ENCODE results near the gene ADAT1.

Gene ADAT1

DNA sequence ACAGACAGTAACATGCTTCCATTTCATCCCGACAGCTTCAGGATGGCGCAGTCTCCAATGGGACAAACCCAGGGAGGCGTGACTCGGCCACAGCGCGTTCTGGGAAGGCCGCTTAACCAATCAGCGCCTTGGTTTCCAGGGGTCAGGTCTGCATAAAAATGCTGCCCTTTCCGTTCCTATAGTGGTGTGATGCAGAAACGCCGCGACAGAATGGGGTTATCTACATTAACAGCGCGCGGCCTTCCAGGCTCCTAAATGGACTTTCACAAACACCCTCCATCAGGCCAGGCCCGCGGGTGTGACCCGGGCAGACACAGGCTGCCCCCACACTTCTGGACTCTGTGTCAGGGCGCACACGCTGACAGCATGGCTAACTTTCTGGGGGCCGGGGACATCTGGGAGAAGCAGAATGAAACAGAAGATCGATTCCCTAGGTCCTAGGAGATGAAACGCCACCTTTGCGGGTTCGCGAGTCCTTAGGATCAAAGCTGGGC, 67.8 kb downstream of the ADAT1 start:
- DNase-seq (ENCODE audit: low read depth, low spot score): no peak
- peak overlapping the region; percentile 72 for H3K4me3 ChIP-seq (ENCODE audit: low read length)

DNA sequence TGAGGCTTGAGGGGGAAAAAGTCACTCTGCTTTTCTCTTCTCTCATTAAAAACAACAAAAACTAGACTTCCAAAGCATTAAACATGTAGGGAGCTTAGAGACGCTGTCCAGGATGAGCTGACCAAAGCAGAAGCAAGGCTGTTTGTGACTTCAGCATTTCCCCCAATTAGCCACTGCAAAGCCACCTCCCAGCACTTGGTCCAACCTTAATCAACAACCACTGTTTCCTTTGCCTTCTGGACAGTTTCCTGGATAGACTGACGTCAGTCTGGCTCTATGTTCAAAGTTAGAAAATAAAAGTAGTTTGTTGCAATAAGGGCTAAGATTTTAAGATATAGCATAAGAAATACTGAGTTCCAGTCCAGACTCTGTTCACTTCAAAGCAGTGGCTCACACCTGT, 70.1 kb downstream of the ADAT1 start:
- no peak for DNase-seq (ENCODE audit: low read depth, low spot score)
- no peak overlapping the region for H3K4me3 ChIP-seq (ENCODE audit: low read length)

- no peak overlapping the region for H3K4me3 ChIP-seq (ENCODE audit: low read length)
- DNase-seq (ENCODE audit: low read depth, low spot score): peak; percentile 35
Measured at GRCh38 chr16:75550211-75550662, 72.8 kb downstream of the ADAT1 start.

Data from Jurkat, Clone E6-1 (cell line).